Osteoblast (primary cell): ENCODE data around the gene ADAMTS2. TPM values are rescaled to one million over a fixed set of nuclear protein-coding genes. Genes with fewer than 3 reads are reported as not detected.

Experiments used
- DNase-seq: peaks from one replicate; pipeline ENCODE4 v3.0.0; 2011; ENCODE audit warnings: low spot score, mixed read lengths; ENCODE audit not compliant: insufficient read length; ENCODE audit errors: missing footprints
- H2AFZ ChIP-seq: 2 replicates; pipeline ENCODE4 v1.6.0; 2011; ENCODE audit warnings: mild to moderate bottlenecking, low read length
- H3K27ac ChIP-seq: 2 replicates; pipeline ENCODE4 v1.5.1; 2011; ENCODE audit warnings: mild to moderate bottlenecking, low read depth, low read length, moderate library complexity
- H3K27me3 ChIP-seq: 2 replicates; pipeline ENCODE4 v1.6.0; 2012; ENCODE audit warnings: mild to moderate bottlenecking, control low read depth, inconsistent platforms, low read length, moderate library complexity; ENCODE audit not compliant: insufficient read depth
- H3K36me3 ChIP-seq: 2 replicates; pipeline ENCODE4 v1.5.1; 2011; ENCODE audit warnings: mild to moderate bottlenecking, low read length, control low read depth, moderate library complexity; ENCODE audit not compliant: insufficient read depth
- H3K4me1 ChIP-seq: 2 replicates; pipeline ENCODE4 v1.5.1; 2011; ENCODE audit warnings: mild to moderate bottlenecking, low read length, control low read depth, moderate library complexity; ENCODE audit not compliant: insufficient read depth
- H3K4me2 ChIP-seq: 2 replicates; pipeline ENCODE4 v1.6.0; 2011; ENCODE audit warnings: mild to moderate bottlenecking, low read length; ENCODE audit not compliant: insufficient read depth
- H3K4me3 ChIP-seq: fragments of 200-600 bp; sonication (generic); 3 replicates; pipeline ENCODE4 v1.5.1; 2012; ENCODE audit warnings: mild to moderate bottlenecking, low read length, inconsistent platforms; ENCODE audit not compliant: insufficient read depth
- H3K79me2 ChIP-seq: 2 replicates; pipeline ENCODE4 v1.6.0; 2012; ENCODE audit warnings: mild to moderate bottlenecking, low read length, control low read depth, inconsistent platforms; ENCODE audit not compliant: insufficient read depth
- H3K9me3 ChIP-seq: 2 replicates; pipeline ENCODE4 v1.5.1; 2011; ENCODE audit warnings: low read depth, low read length, control low read depth
- H4K20me1 ChIP-seq: 2 replicates; pipeline ENCODE4 v1.6.0; 2012; ENCODE audit warnings: mild to moderate bottlenecking, low read length, control low read depth; ENCODE audit not compliant: insufficient read depth
- total RNA-seq: library from RNA; depleted of rRNA; stranded (reverse); fragments of >200 nt; gene quantifications from 2 replicates; pipeline ENCODE4 v1.2.3, GENCODE V29; 2012
- TF ChIP-seq, protein P1 (sequence below): IDR thresholded peaks from 2 replicates; pipeline ENCODE4 v1.5.1; 2011; ENCODE audit warnings: mild to moderate bottlenecking, low read depth, low read length, moderate library complexity; ENCODE audit errors: extremely low read depth

Gene ADAMTS2
- total RNA-seq, 1 donor = 144 TPM

DNA sequence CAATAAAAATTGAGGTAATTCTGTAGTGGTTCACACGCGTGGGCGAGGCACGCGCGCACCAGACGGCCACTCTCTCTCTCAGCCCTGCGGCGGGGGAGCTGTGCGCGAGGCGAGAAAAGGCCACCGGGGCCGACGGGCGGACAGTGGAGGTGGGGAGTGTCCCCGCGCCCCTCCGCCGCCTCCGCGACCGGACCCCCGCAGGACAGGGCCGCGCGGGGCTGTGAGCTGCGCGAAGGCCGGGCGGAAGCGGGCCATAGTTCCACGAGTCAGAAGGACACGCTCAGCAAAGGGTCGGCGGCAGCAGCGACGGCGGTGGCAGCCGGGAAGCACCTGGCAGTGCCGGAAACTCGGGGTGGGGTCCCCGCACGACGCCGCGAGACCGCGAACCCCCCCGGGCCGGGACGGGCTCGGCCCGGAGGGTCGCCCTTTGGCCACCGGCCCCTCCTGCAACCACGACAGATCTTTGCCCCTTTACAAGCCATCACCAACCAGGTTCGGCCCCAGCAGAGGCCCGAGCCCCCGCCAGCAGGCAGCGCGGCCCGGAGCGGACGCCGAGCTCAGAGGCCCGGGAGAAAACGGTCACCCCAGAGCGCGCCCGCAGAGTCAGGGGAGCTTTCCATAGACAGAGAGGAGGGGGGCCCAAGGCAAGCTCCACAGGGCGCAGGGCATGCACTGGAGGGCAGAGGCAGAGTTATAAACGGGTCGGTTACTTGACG lies 224.2 kb downstream of the ADAMTS2 start:
- H3K4me3 ChIP-seq = no peak overlapping the region
- H3K27ac ChIP-seq = no peak overlapping the region
- H3K79me2 ChIP-seq = no peaks in the 10 kb centered on the region
- no peaks in the 10 kb centered on the region for H4K20me1 ChIP-seq
- no peaks in the 10 kb centered on the region for H3K9me3 ChIP-seq
- H3K27me3 ChIP-seq = no peaks in the 10 kb centered on the region
- no peak overlapping the region for H3K4me2 ChIP-seq
- H3K4me1 ChIP-seq = no peaks in the 10 kb centered on the region
- peaks cover 55% of the 10 kb centered on the region for H3K36me3 ChIP-seq
- peak; percentile 54 for DNase-seq
- no peak overlapping the region for H2AFZ ChIP-seq
- TF ChIP-seq, protein P1, sequence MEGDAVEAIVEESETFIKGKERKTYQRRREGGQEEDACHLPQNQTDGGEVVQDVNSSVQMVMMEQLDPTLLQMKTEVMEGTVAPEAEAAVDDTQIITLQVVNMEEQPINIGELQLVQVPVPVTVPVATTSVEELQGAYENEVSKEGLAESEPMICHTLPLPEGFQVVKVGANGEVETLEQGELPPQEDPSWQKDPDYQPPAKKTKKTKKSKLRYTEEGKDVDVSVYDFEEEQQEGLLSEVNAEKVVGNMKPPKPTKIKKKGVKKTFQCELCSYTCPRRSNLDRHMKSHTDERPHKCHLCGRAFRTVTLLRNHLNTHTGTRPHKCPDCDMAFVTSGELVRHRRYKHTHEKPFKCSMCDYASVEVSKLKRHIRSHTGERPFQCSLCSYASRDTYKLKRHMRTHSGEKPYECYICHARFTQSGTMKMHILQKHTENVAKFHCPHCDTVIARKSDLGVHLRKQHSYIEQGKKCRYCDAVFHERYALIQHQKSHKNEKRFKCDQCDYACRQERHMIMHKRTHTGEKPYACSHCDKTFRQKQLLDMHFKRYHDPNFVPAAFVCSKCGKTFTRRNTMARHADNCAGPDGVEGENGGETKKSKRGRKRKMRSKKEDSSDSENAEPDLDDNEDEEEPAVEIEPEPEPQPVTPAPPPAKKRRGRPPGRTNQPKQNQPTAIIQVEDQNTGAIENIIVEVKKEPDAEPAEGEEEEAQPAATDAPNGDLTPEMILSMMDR = no peak

DNA sequence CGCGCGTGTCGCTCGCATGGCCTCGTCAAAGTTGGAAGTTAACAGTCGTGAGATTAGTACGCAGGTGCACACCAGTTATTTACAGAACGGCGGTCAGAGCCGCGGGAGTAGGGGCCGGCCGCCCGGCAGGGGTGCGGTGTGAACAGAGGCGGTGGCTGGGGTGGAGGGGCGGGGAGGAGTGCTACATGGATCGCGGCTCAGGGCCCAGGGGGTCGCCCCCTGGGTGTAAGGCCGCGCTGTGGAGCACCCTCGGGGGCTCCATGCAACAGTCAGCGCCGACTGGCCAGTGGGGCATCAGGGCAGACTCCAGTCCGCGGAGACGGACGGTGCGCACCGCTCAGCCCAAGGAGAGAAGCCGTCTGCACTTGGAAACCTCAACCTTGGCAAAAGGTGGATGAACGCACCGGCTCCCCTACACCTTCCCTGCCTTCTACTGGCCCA lies 224.8 kb downstream of the ADAMTS2 start:
- H3K4me3 ChIP-seq = no peak overlapping the region
- no peak overlapping the region for H3K27ac ChIP-seq
- TF ChIP-seq, protein P1 = no peak
- DNase-seq = peak; percentile 44
- no peaks in the 10 kb centered on the region for H3K79me2 ChIP-seq
- H3K9me3 ChIP-seq = no peaks in the 10 kb centered on the region
- no peaks in the 10 kb centered on the region for H3K27me3 ChIP-seq
- H3K36me3 ChIP-seq = peaks cover 53% of the 10 kb centered on the region
- no peak overlapping the region for H2AFZ ChIP-seq
- H4K20me1 ChIP-seq = no peaks in the 10 kb centered on the region
- no peak overlapping the region for H3K4me2 ChIP-seq
- no peaks in the 10 kb centered on the region for H3K4me1 ChIP-seq

DNA sequence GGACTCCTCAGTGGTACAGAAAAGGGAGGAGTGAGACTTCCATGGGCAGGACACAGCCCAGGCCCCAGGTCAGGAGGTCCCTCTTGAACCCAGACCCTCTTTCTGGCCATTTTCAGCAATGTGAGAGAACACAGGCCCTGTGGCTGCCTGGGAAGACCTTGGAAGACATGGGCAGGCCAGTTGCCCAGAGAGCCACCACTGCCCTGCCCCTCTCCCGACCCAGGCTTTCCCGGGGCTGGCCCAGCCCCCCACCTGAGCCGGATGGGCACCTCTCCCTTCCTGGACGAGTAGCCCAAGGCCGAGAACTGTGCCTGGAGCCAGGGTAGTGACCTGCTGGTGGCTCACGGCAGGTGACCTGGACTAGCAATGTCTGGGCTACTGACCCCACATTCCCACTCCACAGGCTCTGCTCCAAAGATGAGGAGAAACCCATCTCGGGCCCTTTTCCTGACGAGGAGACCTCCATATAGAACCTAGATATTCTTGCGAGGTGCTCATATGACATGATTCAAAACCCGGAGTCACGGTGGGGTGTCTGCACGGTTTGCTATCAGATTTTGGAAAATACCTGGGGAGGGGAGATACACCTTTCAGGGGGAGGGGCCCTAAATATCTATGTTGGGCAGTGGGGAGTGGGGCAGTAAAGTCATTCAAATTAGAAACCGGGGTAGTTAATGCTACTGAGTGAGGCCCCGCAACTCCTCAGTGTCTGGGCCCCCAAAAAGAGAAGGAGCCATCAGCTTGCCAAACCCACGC lies 225.7 kb downstream of the ADAMTS2 start:
- no peak overlapping the region for H3K4me2 ChIP-seq
- no peak overlapping the region for H2AFZ ChIP-seq
- no peaks in the 10 kb centered on the region for H4K20me1 ChIP-seq
- H3K27me3 ChIP-seq = no peaks in the 10 kb centered on the region
- H3K4me1 ChIP-seq = no peaks in the 10 kb centered on the region
- no peak overlapping the region for H3K4me3 ChIP-seq
- H3K36me3 ChIP-seq = peaks cover 51% of the 10 kb centered on the region
- H3K27ac ChIP-seq = no peak overlapping the region
- DNase-seq = peak; percentile 73
- no peaks in the 10 kb centered on the region for H3K79me2 ChIP-seq
- TF ChIP-seq, protein P1 = no peak
- no peaks in the 10 kb centered on the region for H3K9me3 ChIP-seq

DNA sequence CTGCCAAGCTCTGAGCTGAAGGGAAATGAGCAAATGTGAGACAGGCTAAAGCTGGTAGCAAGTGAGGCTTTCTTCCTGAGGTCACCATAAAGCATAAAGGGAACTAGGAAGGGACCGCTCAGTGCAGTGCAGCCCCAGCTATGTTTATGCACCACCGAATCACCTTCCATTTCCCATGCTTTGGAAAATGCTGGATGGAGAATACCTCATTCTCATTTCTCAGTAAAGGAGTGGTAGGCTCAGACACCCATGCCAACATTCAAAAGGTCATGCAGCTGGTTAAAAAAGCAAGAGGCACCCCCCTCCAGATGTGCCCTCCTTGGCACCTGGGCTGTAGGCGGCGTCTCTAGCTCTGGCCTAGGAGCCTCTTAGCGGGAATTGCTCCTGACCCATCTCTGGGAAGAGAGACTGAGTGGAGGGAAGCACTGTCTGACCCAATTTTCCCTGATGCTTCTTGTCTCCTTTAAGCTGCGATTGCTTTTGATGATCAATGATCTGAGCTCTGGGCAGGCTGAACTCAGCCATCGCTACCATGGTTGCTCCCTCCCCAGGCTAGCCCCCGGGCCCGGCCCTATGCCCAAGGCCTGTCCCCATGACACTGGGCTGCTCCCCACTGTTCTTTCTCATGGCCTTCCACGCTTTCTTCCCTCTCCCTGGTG lies 226.4 kb downstream of the ADAMTS2 start:
- no peaks in the 10 kb centered on the region for H3K9me3 ChIP-seq
- no peak overlapping the region for H3K4me2 ChIP-seq
- no peak overlapping the region for H3K4me3 ChIP-seq
- DNase-seq = peak; percentile 61
- no peaks in the 10 kb centered on the region for H4K20me1 ChIP-seq
- TF ChIP-seq, protein P1 = no peak
- no peak overlapping the region for H3K27ac ChIP-seq
- no peaks in the 10 kb centered on the region for H3K4me1 ChIP-seq
- H2AFZ ChIP-seq = no peak overlapping the region
- no peaks in the 10 kb centered on the region for H3K27me3 ChIP-seq
- peaks cover 51% of the 10 kb centered on the region for H3K36me3 ChIP-seq
- H3K79me2 ChIP-seq = no peaks in the 10 kb centered on the region
